Measurements from ENCODE around the gene HCN1. TPM values are rescaled to one million over a fixed set of nuclear protein-coding genes. Genes with fewer than 3 reads are reported as not detected.
"Not testable (repeated sequence)": the region's sequence is repeated elsewhere in the genome, so short reads cannot be mapped to it uniquely, and the experiment has no call there.

HCN1 gene
- total RNA-seq, 1 donor from 2014 or later, result 1.7 TPM

GRCh38 chr5:45521067-45521466 lies 175.1 kb downstream of the HCN1 start:
- H3K36me3 Mint-ChIP-seq, result no peaks in the 10 kb centered on the region
- H3K4me3 Mint-ChIP-seq, result no peak overlapping the region
- TF ChIP-seq CTCF (conservative IDR thresholded peaks at IDR 0.05), result peak; percentile 68
- no peak overlapping the region for H3K27ac Mint-ChIP-seq
- DNase-seq (ENCODE audit: extremely low spot score, unreplicated experiment), result no peak
- H3K4me1 Mint-ChIP-seq (ENCODE audit: unreplicated experiment), result no peaks in the 10 kb centered on the region
- no peaks in the 10 kb centered on the region for H3K9me3 Mint-ChIP-seq
- no peaks in the 10 kb centered on the region for H3K27me3 Mint-ChIP-seq

GRCh38 chr5:45512521-45512920 lies 183.7 kb downstream of the HCN1 start:
- H3K4me1 Mint-ChIP-seq (ENCODE audit: unreplicated experiment), result no peaks in the 10 kb centered on the region
- TF ChIP-seq CTCF (conservative IDR thresholded peaks at IDR 0.05), result no peak
- no peak overlapping the region for H3K4me3 Mint-ChIP-seq
- H3K36me3 Mint-ChIP-seq, result no peaks in the 10 kb centered on the region
- no peak overlapping the region for H3K27ac Mint-ChIP-seq
- H3K27me3 Mint-ChIP-seq, result no peaks in the 10 kb centered on the region
- H3K9me3 Mint-ChIP-seq, result no peaks in the 10 kb centered on the region
- no peak for DNase-seq (ENCODE audit: extremely low spot score, unreplicated experiment)

- no peaks in the 10 kb centered on the region for H3K4me1 Mint-ChIP-seq (ENCODE audit: unreplicated experiment)
- TF ChIP-seq CTCF (conservative IDR thresholded peaks at IDR 0.05), result no peak
- no peaks in the 10 kb centered on the region for H3K9me3 Mint-ChIP-seq
- H3K27me3 Mint-ChIP-seq, result no peaks in the 10 kb centered on the region
- H3K27ac Mint-ChIP-seq, result no peak overlapping the region
- no peak overlapping the region for H3K4me3 Mint-ChIP-seq
- no peaks in the 10 kb centered on the region for H3K36me3 Mint-ChIP-seq
- DNase-seq (ENCODE audit: extremely low spot score, unreplicated experiment), result no peak
Measured at GRCh38 chr5:45509371-45509770, 186.8 kb downstream of the HCN1 start.

DNA sequence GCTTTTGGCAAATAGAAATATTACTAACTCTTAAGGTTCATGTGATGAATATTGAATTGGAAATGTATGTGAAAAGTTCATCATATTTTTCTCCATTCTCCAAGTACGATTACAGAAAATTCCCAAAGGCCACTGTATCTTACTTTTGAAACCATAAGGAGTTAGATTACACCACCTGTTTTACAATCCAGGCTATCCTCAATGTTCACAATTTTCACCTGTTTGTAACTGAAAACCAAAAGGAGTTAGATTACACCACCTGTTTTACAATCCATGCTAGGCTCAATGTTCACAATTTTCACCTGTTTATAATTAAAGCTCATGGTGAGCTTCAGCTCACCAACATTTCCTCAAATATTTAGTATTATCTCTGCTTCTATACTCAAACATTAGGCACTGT lies 188.0 kb downstream of the HCN1 start:
- Mint-ChIP-seq H3K36me3 (no peaks in the 10 kb centered on the region), H3K27me3 (no peaks in the 10 kb centered on the region), H3K4me3 (no peak overlapping the region), H3K4me1 (ENCODE audit: unreplicated experiment) (no peaks in the 10 kb centered on the region), H3K27ac (no peak overlapping the region), H3K9me3 (no peaks in the 10 kb centered on the region)
- no peak for TF ChIP-seq CTCF (conservative IDR thresholded peaks at IDR 0.05)
- no peak for DNase-seq (ENCODE audit: extremely low spot score, unreplicated experiment)

GRCh38 chr5:45507178-45507577 lies 189.0 kb downstream of the HCN1 start:
- Mint-ChIP-seq H3K27me3 (no peaks in the 10 kb centered on the region), H3K27ac (no peak overlapping the region), H3K4me3 (no peak overlapping the region), H3K9me3 (no peaks in the 10 kb centered on the region), H3K36me3 (no peaks in the 10 kb centered on the region), H3K4me1 (ENCODE audit: unreplicated experiment) (no peaks in the 10 kb centered on the region)
- DNase-seq (ENCODE audit: extremely low spot score, unreplicated experiment), result no peak
- TF ChIP-seq CTCF (conservative IDR thresholded peaks at IDR 0.05), result no peak

- H3K27ac Mint-ChIP-seq; DNase-seq (ENCODE audit: extremely low spot score, unreplicated experiment); H3K36me3 Mint-ChIP-seq; H3K4me3 Mint-ChIP-seq; H3K9me3 Mint-ChIP-seq; H3K4me1 Mint-ChIP-seq (ENCODE audit: unreplicated experiment); H3K27me3 Mint-ChIP-seq: not testable (repeated sequence)
Measured at GRCh38 chr5:45499006-45499405, 197.2 kb downstream of the HCN1 start.
